Stomach smooth muscle (tissue), 2 donors: ENCODE data around the gene PSMB7.

Experiments
- H3K27ac ChIP-seq: one replicate; pipeline ENCODE4 v1.7.0; 2013; ENCODE audit warnings: mild to moderate bottlenecking, low read length, inconsistent platforms
- H3K27me3 ChIP-seq, 2 donors: one replicate each; pipeline ENCODE4 v1.7.0; 2013; ENCODE audit warnings: low read length in 2 of 2; ENCODE audit not compliant: insufficient read depth in 2 of 2, control insufficient read depth in 1 of 2
- H3K36me3 ChIP-seq, 2 donors: one replicate each; pipeline ENCODE4 v1.7.0; 2013; ENCODE audit warnings: low read length in 2 of 2; ENCODE audit not compliant: control insufficient read depth in 2 of 2, insufficient read depth in 2 of 2
- H3K4me1 ChIP-seq: one replicate; pipeline ENCODE4 v1.7.0; 2013; ENCODE audit warnings: low read length; ENCODE audit not compliant: control insufficient read depth, insufficient read depth
- H3K4me3 ChIP-seq, 2 donors: one replicate each; pipeline ENCODE4 v1.7.0; 2013; ENCODE audit warnings: low read length in 2 of 2
- H3K9ac ChIP-seq, 2 donors: one replicate each; pipeline ENCODE4 v1.7.0; 2013; ENCODE audit warnings: low read length in 2 of 2, mild to moderate bottlenecking in 1 of 2
- H3K9me3 ChIP-seq, 2 donors: one replicate each; pipeline ENCODE4 v1.7.0; 2013; ENCODE audit warnings: low read length in 2 of 2; ENCODE audit not compliant: control insufficient read depth in 2 of 2
- donor health status: healthy.
- donor health status: Pancreatic carcinoma.

Gene PSMB7

DNA sequence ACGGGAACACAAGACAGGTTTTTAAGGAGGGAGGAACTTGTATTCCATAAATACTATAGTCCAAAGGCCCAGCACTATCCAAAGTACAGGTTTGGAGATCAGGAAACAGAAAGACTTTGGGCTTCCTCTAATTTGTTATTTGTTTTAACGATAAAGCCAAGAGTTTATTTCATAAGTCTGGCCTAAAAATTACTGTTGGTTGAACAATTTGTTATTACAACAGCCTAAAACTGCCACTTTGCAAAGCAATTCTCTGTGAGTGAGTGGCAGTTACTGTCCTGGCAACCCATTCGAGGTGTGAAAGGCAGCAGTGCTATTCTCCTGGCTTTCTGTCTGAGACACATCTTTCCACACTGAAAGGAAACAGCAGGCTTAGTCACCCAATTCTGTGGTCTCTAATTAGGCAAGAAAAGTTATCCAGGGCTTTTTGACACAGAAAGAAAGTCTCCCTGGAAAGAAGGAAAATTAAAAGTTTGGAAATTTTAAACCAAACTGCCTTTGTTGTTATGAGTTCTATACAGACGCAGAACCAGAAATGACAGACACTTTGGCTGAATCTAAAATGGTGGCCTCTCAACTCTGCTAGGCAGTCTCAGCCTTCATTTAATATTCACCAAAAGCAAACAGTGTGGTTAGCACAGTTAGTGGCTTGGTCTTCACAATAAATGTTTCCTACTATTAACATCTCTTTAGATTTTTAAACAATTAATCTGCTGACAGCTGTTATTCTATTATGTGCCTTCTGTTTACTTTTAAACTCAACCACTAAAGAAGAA, 33.9 kb downstream of the PSMB7 start:
- Histone ChIP-seq H3K4me3 (no peak overlapping the region), H3K36me3 (peaks cover 19 to 20% of the 10 kb centered on the region in 2 donors), H3K27ac (no peak overlapping the region), H3K4me1 (peaks cover 4% of the 10 kb centered on the region), H3K27me3 (no peaks in the 10 kb centered on the region), H3K9me3 (no peaks in the 10 kb centered on the region), H3K9ac (no peak overlapping the region)

DNA sequence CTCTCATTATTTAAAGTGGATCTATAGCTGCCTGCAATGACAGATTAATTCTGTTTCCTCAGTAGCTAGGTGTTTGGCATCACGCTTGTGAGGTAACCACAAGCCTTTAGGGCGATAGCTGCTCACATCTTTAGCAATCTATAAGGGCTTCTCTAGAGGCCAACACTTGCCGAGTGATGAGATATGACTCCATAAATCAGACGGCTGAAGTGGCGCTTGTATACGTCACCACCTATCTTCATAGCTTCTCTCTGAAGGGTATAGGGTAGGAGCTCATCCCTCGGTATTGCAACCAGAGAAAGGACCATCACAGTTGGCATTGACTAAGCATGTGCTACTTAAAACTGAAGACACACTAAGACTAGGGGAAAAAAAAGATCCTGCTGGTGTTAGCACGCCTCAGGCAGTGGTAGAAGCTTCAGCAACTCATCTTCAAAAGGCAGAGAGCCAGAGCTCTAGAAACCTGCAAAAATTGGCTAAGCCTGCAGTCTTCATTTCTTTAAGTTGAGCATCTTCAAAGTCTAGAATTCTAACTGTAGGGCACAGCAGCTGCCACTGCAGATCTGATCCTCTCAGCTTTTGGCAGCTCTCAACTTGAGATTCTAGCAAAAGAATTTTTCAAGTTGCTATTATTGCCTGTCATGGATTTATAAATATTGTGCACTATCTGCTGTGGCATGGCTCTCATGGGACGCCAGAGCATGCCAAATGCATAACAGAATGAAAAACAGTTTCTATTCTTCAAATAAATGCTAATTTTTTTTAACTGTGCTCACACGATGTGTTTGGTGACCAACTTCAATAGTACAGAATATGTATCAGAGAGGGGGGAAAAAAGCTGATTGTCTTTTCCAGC, 37.5 kb downstream of the PSMB7 start:
- H3K27me3 ChIP-seq: no peaks in the 10 kb centered on the region
- peaks cover 13 to 14% of the 10 kb centered on the region in 2 donors for H3K36me3 ChIP-seq
- peaks cover 4% of the 10 kb centered on the region for H3K4me1 ChIP-seq
- H3K9me3 ChIP-seq: no peaks in the 10 kb centered on the region
- H3K27ac ChIP-seq: no peak overlapping the region
- H3K9ac ChIP-seq: no peak overlapping the region
- no peak overlapping the region for H3K4me3 ChIP-seq

- no peak overlapping the region for H3K9ac ChIP-seq
- H3K27me3 ChIP-seq: no peaks in the 10 kb centered on the region
- no peak overlapping the region for H3K4me3 ChIP-seq
- no peaks in the 10 kb centered on the region for H3K9me3 ChIP-seq
- H3K27ac ChIP-seq: no peak overlapping the region
- peaks cover 9 to 12% of the 10 kb centered on the region in 2 donors for H3K36me3 ChIP-seq
- peaks cover 4% of the 10 kb centered on the region for H3K4me1 ChIP-seq
These were observed 38.9 kb downstream of the PSMB7 start for GRCh38 chr9:124376329-124376728.

DNA sequence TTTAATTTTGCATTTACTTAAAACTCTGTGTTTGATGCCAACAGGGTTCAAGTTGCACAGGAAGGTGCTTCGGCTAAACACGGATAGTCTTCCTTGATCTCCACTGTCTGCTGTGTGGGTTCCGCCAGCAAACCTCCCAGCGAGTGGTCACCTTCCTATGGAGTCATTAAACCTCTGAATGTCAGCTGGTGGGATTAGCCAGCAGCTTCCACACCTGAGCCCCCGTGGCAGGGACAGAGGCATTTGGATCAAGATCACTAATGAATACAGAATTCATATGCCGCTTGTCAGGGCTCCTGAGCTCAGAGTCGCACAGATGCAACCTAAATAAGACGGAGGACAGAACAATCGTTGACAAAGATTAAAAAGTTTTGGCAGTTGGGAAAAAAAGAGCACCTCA, 39.5 kb downstream of the PSMB7 start:
- H3K9ac ChIP-seq: no peak overlapping the region
- H3K4me3 ChIP-seq: no peak overlapping the region
- H3K27ac ChIP-seq: no peak overlapping the region
- peaks cover 9 to 10% of the 10 kb centered on the region in 2 donors for H3K36me3 ChIP-seq
- no peaks in the 10 kb centered on the region for H3K9me3 ChIP-seq
- H3K27me3 ChIP-seq: no peaks in the 10 kb centered on the region
- peaks cover 4% of the 10 kb centered on the region for H3K4me1 ChIP-seq

- no peak overlapping the region for H3K27ac ChIP-seq
- H3K36me3 ChIP-seq: peaks cover 2 to 3% of the 10 kb centered on the region in 2 donors
- H3K27me3 ChIP-seq: no peaks in the 10 kb centered on the region
- H3K9me3 ChIP-seq: no peaks in the 10 kb centered on the region
- H3K9ac ChIP-seq: no peak overlapping the region
- no peak overlapping the region for H3K4me3 ChIP-seq
- peaks cover 4% of the 10 kb centered on the region for H3K4me1 ChIP-seq
These were observed 41.4 kb downstream of the PSMB7 start for GRCh38 chr9:124373851-124374250.

DNA sequence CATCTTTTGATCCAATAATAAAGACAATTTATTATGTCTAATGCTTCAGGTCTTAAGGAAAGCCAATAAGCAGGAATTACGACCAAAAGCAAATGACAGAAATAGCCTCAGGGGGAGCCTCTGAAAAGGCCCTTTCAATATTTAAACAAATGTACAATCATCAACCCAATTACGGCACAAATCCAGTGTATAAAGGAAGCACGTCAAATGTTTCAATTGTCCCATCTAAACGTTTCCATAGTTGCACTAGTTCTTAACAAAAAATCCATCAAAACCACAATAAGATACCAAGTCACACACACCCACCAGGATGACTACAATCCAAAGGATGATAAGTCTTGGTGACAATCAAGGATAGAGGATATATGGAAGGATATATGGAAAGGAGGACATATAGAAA, 41.9 kb downstream of the PSMB7 start:
- Histone ChIP-seq H3K4me1 (peaks cover 4% of the 10 kb centered on the region), H3K9ac (no peak overlapping the region), H3K27ac (no peak overlapping the region), H3K4me3 (no peak overlapping the region), H3K27me3 (no peaks in the 10 kb centered on the region), H3K9me3 (no peaks in the 10 kb centered on the region), H3K36me3 (peaks cover 2 to 3% of the 10 kb centered on the region in 2 donors)

DNA sequence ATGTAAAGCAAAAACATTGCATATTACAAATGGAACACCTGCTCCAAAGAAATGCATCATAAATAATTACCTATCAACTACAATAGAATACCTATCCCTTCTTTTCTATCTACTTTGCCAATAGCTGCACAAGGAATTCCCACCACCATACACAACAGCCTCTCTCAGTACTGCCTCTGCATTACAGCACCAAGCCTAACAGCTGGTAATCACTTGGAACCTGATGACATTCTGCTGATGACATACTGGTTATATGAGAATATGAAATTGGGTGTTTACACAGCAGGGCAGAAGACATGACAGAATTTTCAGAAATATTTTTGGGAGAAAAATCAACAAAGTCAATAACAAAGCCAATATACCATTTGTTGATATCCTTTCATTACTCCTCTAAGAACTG, 43.2 kb downstream of the PSMB7 start:
- Histone ChIP-seq H3K4me1 (no peaks in the 10 kb centered on the region), H3K4me3 (no peak overlapping the region), H3K27me3 (no peaks in the 10 kb centered on the region), H3K27ac (no peak overlapping the region), H3K9ac (no peak overlapping the region), H3K9me3 (no peaks in the 10 kb centered on the region), H3K36me3 (peaks cover 2 to 4% of the 10 kb centered on the region in 2 donors)

DNA sequence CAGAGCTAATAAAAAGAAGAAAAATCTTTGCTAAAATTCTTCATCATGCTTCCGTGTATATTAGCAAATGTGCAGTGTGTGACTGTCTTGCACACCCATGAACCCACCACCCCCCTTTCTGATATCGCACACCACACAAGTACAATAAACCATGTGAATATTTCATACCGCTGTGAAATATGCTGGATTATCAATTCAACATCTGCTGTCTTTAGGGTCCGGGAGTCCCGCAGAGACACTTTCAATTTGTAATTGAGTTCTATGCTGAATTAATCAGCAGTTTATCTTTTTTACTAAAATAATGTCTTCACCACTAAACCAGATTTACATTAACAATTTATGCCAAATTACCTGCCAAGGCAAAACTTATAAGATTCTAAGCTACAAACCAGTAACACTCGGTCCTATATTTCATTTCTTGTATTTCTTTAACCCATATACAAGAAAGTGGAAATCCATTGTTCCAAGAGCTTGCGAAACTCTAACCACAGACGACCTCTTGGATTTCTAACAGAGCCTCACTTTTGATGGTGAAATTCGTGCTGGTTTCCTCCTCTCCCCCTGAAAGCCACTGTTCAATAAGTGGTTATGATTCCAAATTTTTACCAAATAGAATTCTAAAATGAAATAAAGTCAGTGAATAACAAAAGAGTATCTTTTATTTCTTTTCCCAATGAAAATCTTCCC, 44.2 kb downstream of the PSMB7 start:
- peaks cover 2 to 8% of the 10 kb centered on the region in 2 donors for H3K36me3 ChIP-seq
- H3K4me1 ChIP-seq: no peaks in the 10 kb centered on the region
- H3K27me3 ChIP-seq: no peaks in the 10 kb centered on the region
- no peak overlapping the region for H3K9ac ChIP-seq
- no peak overlapping the region for H3K4me3 ChIP-seq
- no peak overlapping the region for H3K27ac ChIP-seq
- H3K9me3 ChIP-seq: no peaks in the 10 kb centered on the region

DNA sequence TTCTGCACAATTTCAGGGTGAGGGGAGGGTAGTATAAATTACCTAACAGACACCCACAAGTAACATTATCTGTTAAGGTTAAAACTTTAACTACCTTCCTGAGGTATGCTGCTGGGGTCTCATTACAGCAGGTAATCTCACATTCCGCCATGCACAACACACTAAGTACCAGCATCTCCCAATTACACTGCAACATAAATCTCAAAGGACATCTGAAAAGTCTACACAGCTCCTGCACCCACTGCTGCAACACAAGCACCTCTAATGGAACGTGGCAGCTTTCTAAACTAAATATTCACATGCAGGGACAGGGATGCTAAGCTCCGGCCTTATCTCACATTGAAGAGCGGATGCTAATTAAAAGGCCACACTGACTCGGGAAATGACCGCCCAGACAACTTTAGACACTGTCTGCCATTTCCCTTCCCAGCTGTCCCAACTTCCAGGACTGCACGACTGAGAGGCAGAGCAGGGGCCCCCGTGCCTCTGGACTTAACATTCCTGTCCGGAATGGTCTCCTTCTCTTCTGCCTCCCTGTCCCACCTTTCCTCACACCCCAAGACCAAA, 45.9 kb downstream of the PSMB7 start:
- Histone ChIP-seq H3K9ac (no peak overlapping the region), H3K36me3 (peaks cover 2 to 5% of the 10 kb centered on the region in 2 donors), H3K27ac (no peak overlapping the region), H3K4me3 (no peak overlapping the region), H3K27me3 (no peaks in the 10 kb centered on the region), H3K4me1 (no peaks in the 10 kb centered on the region), H3K9me3 (no peaks in the 10 kb centered on the region)

DNA sequence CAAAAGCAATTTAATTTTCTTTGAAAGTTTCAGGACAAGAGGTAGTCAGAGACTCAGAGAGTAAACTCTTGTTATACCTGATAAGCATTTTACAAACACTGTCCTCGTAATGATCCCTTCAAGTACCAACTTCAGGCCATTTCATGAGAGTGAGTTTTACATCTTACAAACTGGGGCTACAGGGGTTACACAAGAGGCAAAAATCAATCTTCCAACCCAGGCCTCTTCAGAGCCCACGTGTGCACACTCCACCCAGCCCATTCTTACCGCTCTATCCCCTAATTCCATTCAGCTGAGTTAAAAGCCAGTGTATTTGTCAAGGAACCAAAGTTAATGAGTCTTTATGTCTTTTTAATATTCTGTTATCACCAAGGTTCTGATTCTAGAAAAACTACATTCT, 46.5 kb downstream of the PSMB7 start:
- Histone ChIP-seq H3K27ac (no peak overlapping the region), H3K4me3 (no peak overlapping the region), H3K9me3 (no peaks in the 10 kb centered on the region), H3K4me1 (no peaks in the 10 kb centered on the region), H3K9ac (no peak overlapping the region), H3K27me3 (no peaks in the 10 kb centered on the region), H3K36me3 (peaks cover 0 to 6% of the 10 kb centered on the region in 2 donors)
